ENCODE data around the gene NBAS. TPM values are rescaled to one million over a fixed set of nuclear protein-coding genes. Genes with fewer than 3 reads are reported as not detected.

The NBAS gene
- total RNA-seq, 2 donors from 2014 or later, result 29.3 to 32.5 TPM

DNA sequence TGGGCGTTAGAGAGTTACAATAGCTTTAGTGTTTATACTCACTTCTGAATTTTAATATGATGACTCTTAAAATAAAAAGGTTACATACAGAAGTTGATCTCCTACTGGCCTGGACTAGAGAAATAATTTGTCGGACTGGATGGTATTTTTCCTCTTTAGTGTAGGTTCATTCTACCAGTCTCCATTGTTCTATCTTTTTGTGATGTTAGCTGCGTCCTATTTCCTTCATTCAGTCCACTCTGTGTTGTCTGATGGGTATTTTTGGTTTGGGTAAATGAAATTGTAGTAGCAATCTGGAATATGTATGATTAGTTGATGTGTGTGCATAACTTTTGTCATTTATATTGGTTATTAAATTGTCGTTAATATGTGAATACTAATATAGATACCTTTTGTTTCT lies 35.8 kb upstream of the NBAS start:
- ATAC-seq (no peak), DNase-seq (no peak)
- Mint-ChIP-seq H3K27ac (no peak overlapping the region), H3K4me1 (peaks cover 17% of the 10 kb centered on the region), H3K27me3 (no peaks in the 10 kb centered on the region), H3K4me3 (no peak overlapping the region), H3K36me3 (ENCODE audit: low read depth) (peaks cover 15% of the 10 kb centered on the region)
- no peaks in the 10 kb centered on the region for H3K9me3 ChIP-seq (ENCODE audit: control insufficient read depth, low read length, poor library complexity, severe bottlenecking)

- H3K27me3 Mint-ChIP-seq, result no peaks in the 10 kb centered on the region
- no peaks in the 10 kb centered on the region for H3K9me3 ChIP-seq (ENCODE audit: control insufficient read depth, low read length, poor library complexity, severe bottlenecking)
- DNase-seq (no peak), ATAC-seq (no peak)
- peaks cover 15% of the 10 kb centered on the region for H3K36me3 Mint-ChIP-seq (ENCODE audit: low read depth)
- H3K4me1 Mint-ChIP-seq, result peaks cover 20% of the 10 kb centered on the region
- no peak overlapping the region for H3K4me3 Mint-ChIP-seq
- no peak overlapping the region for H3K27ac Mint-ChIP-seq
Observed at GRCh38 chr2:15596350-15596749, 35.2 kb upstream of the NBAS start.

DNA sequence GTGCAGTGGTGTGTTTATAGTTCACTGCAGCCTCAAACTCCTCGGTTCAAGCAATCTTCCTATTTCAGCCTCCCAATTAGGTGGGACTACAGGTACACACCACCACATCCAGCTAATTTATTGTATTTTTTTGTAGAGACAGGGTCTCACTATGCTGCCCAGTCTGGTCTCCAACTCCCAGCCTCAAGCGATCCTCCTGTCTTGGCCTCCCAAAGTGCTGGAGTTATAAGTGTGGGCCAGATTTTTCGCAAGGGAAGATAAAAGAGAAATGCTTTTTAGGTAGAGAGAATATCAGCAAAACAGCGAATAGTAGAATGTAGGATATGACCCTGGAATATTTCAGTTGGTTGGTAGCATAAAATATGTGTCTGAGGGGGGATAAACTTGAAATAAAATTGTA lies 34.8 kb upstream of the NBAS start:
- no peaks in the 10 kb centered on the region for H3K9me3 ChIP-seq (ENCODE audit: control insufficient read depth, low read length, poor library complexity, severe bottlenecking)
- H3K4me1 Mint-ChIP-seq, result peaks cover 23% of the 10 kb centered on the region
- H3K27me3 Mint-ChIP-seq, result no peaks in the 10 kb centered on the region
- ATAC-seq (no peak), DNase-seq (no peak)
- H3K36me3 Mint-ChIP-seq (ENCODE audit: low read depth), result peaks cover 12% of the 10 kb centered on the region
- H3K27ac Mint-ChIP-seq, result peak overlapping the region; percentile 3
- H3K4me3 Mint-ChIP-seq, result no peak overlapping the region

GRCh38 chr2:15595342-15595905 lies 34.3 kb upstream of the NBAS start:
- Mint-ChIP-seq H3K4me1 (peaks cover 22% of the 10 kb centered on the region), H3K4me3 (no peak overlapping the region), H3K27me3 (no peaks in the 10 kb centered on the region), H3K36me3 (ENCODE audit: low read depth) (peaks cover 10% of the 10 kb centered on the region), H3K27ac (peak overlapping the region; percentile 3)
- ATAC-seq, result no peak
- DNase-seq, result no peak
- H3K9me3 ChIP-seq (ENCODE audit: control insufficient read depth, low read length, poor library complexity, severe bottlenecking), result no peaks in the 10 kb centered on the region

DNA sequence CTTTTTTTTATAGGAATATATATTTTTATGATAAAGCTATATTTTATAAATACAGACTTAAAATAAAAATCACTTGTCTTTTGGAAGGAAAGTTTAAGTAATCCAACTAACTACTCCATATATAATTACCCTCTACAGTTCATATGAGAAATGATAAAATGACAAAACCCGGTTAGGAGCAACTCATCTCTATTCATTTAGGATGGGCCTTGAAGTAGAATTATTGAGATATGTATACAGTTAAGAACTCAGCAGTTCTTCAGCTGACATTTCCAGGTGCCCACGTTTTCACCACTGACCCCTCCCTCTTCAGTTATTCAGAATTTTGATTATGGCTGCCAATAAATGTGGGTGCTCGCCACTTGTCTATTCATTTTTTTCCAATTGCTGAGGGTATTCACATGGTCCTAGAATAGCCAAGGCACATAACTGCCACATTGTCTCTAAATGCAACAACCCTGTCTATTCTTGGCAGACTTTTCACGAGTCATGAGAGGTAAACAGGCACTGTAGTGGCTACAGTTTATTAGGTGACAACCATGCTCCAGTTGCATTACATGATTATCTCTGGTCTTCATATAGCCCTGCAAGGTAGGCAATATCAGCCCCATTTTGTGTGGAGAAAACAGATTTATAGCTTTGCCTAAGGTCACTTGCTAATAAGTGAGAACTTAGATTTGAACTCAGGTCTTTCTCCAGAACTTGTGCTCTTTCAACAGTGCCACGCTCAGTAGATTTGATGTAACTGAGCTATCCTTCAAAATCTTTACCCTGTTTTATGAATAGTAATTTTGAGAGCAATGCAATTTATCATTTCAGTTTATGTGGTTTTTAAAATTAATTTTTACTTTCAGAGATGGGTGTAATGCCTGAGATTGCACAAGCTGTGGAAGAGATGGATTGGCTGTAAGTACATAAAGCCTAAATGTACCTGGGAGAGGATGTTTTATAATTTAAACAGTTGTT lies 33.4 kb upstream of the NBAS start:
- peaks cover 22% of the 10 kb centered on the region for H3K4me1 Mint-ChIP-seq
- no peaks in the 10 kb centered on the region for H3K9me3 ChIP-seq (ENCODE audit: control insufficient read depth, low read length, poor library complexity, severe bottlenecking)
- no peak overlapping the region for H3K27ac Mint-ChIP-seq
- peaks cover 8% of the 10 kb centered on the region for H3K36me3 Mint-ChIP-seq (ENCODE audit: low read depth)
- ATAC-seq (no peak), DNase-seq (no peak)
- H3K4me3 Mint-ChIP-seq, result no peak overlapping the region
- H3K27me3 Mint-ChIP-seq, result no peaks in the 10 kb centered on the region

DNA sequence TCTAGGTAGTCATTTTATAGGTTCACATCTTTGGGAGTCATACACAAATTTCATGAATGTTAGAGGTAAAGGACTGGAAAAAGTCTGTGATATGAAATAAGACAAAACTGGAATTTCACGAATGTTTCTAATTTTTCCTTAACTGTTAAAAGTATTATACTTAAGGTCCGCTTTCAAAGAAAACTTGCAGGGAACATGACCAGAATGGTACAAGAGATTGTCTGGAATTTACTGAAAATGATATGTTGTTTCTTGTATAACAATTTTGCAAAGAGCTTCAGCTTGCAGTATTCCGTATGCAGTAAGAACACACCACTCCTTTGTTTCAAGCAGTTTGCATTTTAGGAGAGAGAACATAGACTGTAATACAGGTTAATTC lies 32.2 kb upstream of the NBAS start:
- H3K4me1 Mint-ChIP-seq, result peaks cover 22% of the 10 kb centered on the region

DNA sequence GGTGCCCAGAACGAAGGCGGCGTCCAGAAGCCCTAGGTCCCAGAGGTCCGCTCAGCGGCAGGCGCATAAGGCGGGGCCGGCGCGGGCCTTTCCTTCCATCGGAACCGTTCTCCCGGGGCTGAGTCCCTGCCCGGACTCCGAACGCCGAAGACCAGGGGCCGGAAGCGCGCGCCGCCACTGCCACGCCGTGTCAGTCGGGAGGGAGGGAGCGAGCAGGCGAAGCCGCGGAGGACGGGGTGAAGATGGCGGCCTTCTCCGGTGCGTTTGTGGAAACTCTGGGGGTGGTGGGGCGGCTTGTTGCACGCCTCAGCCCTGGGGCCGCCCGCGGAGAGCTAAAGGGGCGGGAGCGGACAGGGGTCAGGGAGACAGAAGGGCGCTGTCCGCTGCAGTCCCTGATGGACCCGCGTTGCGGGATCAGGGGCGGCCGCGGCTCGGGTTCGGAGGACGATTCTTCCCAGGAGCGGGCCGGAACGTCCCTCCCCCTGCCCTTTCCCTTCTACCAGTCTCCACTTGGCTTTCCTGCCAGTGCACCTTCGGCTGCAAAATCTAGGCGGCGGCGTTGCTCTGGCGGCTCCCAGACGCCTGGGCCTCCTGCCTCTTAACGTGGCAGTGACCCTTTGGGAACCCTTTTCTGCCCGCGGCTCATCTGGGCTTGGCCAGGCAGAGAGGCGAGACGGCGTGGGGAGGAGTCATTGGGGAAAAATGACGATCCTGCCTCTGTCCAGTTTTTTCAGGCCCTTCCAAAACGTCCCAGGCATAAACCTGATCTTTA lies 30.7 kb upstream of the NBAS start, which contains the start of gene DDX1:
TSS of gene DDX1 (plus strand) at position 177 of the 772 bp plus-strand sequence. CDS start at position 243, 66 bp downstream.
- DNase-seq, result peak; percentile 77 to 83 (median 77)
- Mint-ChIP-seq H3K27ac (peak within 1 kb of the TSS; percentile 93), H3K27me3 (no peaks in the 10 kb centered on the region)

More for the DNA sequence above, 32.2 kb upstream of the NBAS start:
- peak overlapping the region; percentile 93 for H3K27ac Mint-ChIP-seq
- no peaks in the 10 kb centered on the region for H3K9me3 ChIP-seq (ENCODE audit: control insufficient read depth, low read length, poor library complexity, severe bottlenecking)
- peak overlapping the region; percentile 91 for H3K4me3 Mint-ChIP-seq
- peaks cover 7% of the 10 kb centered on the region for H3K36me3 Mint-ChIP-seq (ENCODE audit: low read depth)
- DNase-seq (no peak), ATAC-seq (no peak)
- H3K27me3 Mint-ChIP-seq, result no peaks in the 10 kb centered on the region

DNA sequence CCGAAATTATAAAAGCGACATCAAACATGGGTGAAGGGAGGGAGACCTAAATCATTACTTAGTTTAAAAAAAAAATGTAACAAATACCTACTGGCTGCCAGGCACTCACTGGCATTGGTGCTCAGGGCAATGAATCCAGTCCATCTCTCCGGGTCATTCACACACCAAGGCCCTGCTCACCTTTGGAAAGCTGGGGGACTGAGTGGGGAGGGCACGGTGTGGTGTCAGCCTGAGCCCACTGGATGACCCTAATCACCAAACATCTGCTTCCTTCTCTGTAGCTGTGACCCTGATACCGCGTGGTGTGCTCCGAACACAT lies 30.2 kb upstream of the NBAS start:
- no peak for DNase-seq
- H3K4me1 Mint-ChIP-seq, result peaks cover 21% of the 10 kb centered on the region
- H3K4me3 Mint-ChIP-seq, result peak overlapping the region; percentile 91
- peaks cover under 1% of the 10 kb centered on the region for H3K27me3 Mint-ChIP-seq
- peaks cover 4% of the 10 kb centered on the region for H3K36me3 Mint-ChIP-seq (ENCODE audit: low read depth)
- no peak for ATAC-seq
- no peaks in the 10 kb centered on the region for H3K9me3 ChIP-seq (ENCODE audit: control insufficient read depth, low read length, poor library complexity, severe bottlenecking)
- peak overlapping the region; percentile 93 for H3K27ac Mint-ChIP-seq

More for the DNA sequence above, 30.7 kb upstream of the NBAS start, which contains the start of gene DDX1:
- H3K4me1 Mint-ChIP-seq, result peaks cover 22% of the 10 kb centered on the region
- H3K4me3 Mint-ChIP-seq, result peak within 1 kb of the TSS; percentile 91
- ATAC-seq, result peak; percentile 97
- peaks cover 6% of the 10 kb centered on the region for H3K36me3 Mint-ChIP-seq (ENCODE audit: low read depth)
- no peaks in the 10 kb centered on the region for H3K9me3 ChIP-seq (ENCODE audit: control insufficient read depth, low read length, poor library complexity, severe bottlenecking)

- H3K4me1 Mint-ChIP-seq, result peaks cover 13% of the 10 kb centered on the region
- ATAC-seq, result no peak
- H3K27me3 Mint-ChIP-seq, result peaks cover 30% of the 10 kb centered on the region
- no peak for DNase-seq
- no peak overlapping the region for H3K4me3 Mint-ChIP-seq
- H3K9me3 ChIP-seq (ENCODE audit: control insufficient read depth, low read length, poor library complexity, severe bottlenecking), result no peaks in the 10 kb centered on the region
- H3K36me3 Mint-ChIP-seq (ENCODE audit: low read depth), result no peaks in the 10 kb centered on the region
- H3K27ac Mint-ChIP-seq, result no peak overlapping the region
Observed at GRCh38 chr2:15588329-15588919, 27.3 kb upstream of the NBAS start.

- Mint-ChIP-seq H3K36me3 (ENCODE audit: low read depth) (no peaks in the 10 kb centered on the region), H3K27ac (peak overlapping the region; percentile 34), H3K4me3 (no peak overlapping the region), H3K4me1 (no peaks in the 10 kb centered on the region), H3K27me3 (peaks cover 53% of the 10 kb centered on the region)
- DNase-seq (no peak), ATAC-seq (no peak)
- no peaks in the 10 kb centered on the region for H3K9me3 ChIP-seq (ENCODE audit: control insufficient read depth, low read length, poor library complexity, severe bottlenecking)
Observed at GRCh38 chr2:15584767-15585469, 23.8 kb upstream of the NBAS start.

GRCh38 chr2:15584316-15584715 lies 23.2 kb upstream of the NBAS start:
- no peaks in the 10 kb centered on the region for H3K9me3 ChIP-seq (ENCODE audit: control insufficient read depth, low read length, poor library complexity, severe bottlenecking)

DNA sequence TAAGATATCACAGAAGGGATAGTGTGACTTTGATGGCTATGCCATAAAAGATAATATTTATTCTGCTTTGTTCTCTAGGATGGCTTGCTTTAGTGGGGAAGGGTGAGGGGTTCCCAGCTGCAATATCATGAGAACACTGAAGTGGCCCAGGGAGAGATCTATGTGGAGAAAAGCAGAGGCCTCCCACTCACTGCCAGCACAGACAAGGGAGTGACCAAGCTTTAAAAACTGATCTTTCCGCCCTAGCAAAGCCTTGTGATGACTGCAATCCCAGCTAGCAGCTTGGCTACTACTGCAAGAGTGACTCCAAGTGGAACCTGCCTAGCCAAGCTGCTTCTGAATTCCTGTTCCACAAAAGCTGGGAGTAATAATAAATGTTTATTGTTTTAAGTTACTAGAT lies 22.7 kb upstream of the NBAS start:
- no peaks in the 10 kb centered on the region for H3K36me3 Mint-ChIP-seq (ENCODE audit: low read depth)
- no peak overlapping the region for H3K27ac Mint-ChIP-seq
- H3K9me3 ChIP-seq (ENCODE audit: control insufficient read depth, low read length, poor library complexity, severe bottlenecking), result no peaks in the 10 kb centered on the region
- ATAC-seq, result no peak
- H3K4me1 Mint-ChIP-seq, result no peaks in the 10 kb centered on the region
- no peak overlapping the region for H3K4me3 Mint-ChIP-seq
- no peak for DNase-seq
- H3K27me3 Mint-ChIP-seq, result peaks cover 57% of the 10 kb centered on the region

More at GRCh38 chr2:15584316-15584715, 23.2 kb upstream of the NBAS start:
- Mint-ChIP-seq H3K36me3 (ENCODE audit: low read depth) (no peaks in the 10 kb centered on the region), H3K27me3 (peaks cover 53% of the 10 kb centered on the region), H3K4me3 (no peak overlapping the region), H3K4me1 (no peaks in the 10 kb centered on the region), H3K27ac (no peak overlapping the region)
- DNase-seq (no peak), ATAC-seq (no peak)

Measured in T-helper 17 cell (primary cell).